ENCODE measurements around the gene OBSCN.

GRCh38 chr1:228184152-228184551 is 23.7 kb upstream of the OBSCN start:
- TF ChIP-seq SUZ12 (IDR thresholded peaks at IDR 0.05) (no peak), FOXM1 (IDR thresholded peaks at IDR 0.05; ENCODE audit: borderline replicate concordance) (no peak), TARDBP (IDR thresholded peaks at IDR 0.05) (no peak), BHLHE40 (IDR thresholded peaks at IDR 0.05; ENCODE audit: borderline replicate concordance) (no peak), PKNOX1 (IDR thresholded peaks at IDR 0.05) (no peak), ZNF384 (IDR thresholded peaks at IDR 0.05) (no peak), SP1 (IDR thresholded peaks at IDR 0.05) (no peak), NFRKB (IDR thresholded peaks at IDR 0.05) (no peak), ELF4 (IDR thresholded peaks at IDR 0.05) (no peak)

Measured in HEK293T (cell line).